Activated CD4-positive, alpha-beta T cell treated with anti-CD3 and anti-CD28 coated beads, Interleukin-2, amount 50 U/mL, for 1 hour (primary cell): ENCODE results near the gene EYA4.
"Not testable (repeated sequence)": the region's sequence is repeated elsewhere in the genome, so short reads cannot be mapped to it uniquely, and the experiment has no call there.

ENCODE experiments used
- DNase-seq: peaks from one replicate; pipeline ENCODE4 v3.0.0-alpha.2; 2020

The EYA4 gene

GRCh38 chr6:133359256-133359655, 118.1 kb downstream of the EYA4 start:
- DNase-seq: no peak

GRCh38 chr6:133359760-133360159, 118.6 kb downstream of the EYA4 start:
- no peak for DNase-seq

DNA sequence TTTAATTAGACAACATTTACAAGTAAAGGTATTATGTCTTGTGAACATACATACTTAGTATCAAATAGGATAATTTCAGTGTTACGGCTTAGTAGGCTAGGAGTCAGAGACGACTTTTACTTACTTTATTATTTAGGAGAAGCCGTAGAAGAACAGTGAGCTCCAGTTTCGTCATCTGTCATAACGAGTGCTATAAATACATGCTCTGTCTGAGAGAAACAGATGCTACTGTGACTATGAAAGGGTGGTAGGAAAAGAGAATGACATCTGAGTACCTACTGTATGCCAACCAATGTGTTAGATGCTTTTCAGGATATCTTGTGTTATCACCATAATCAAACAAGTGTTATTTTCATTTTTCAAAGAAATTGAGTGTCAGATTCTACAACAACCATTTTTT, 119.0 kb downstream of the EYA4 start:
- no peak for DNase-seq

DNA sequence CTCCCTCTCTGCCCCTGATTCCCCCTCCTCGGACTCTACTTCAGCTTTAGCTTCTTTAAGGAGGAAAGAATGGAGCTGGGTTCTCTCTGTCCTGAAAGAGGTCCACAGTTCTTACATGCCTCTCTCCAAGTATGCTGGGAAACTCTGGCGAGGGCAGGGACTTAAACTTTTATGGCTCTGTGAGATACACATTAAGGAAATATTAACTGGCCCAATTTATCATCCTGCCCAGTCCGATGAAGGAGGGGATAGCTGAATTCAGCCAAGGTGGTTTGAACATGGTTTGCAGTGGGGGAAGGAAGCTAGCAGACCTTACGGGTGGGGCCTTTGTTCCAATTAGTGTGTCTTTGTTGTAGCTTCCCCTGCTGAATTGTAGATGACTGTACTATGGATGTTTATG, 121.7 kb downstream of the EYA4 start:
- no peak for DNase-seq

GRCh38 chr6:133368664-133369063, 127.5 kb downstream of the EYA4 start:
- DNase-seq: no peak

DNA sequence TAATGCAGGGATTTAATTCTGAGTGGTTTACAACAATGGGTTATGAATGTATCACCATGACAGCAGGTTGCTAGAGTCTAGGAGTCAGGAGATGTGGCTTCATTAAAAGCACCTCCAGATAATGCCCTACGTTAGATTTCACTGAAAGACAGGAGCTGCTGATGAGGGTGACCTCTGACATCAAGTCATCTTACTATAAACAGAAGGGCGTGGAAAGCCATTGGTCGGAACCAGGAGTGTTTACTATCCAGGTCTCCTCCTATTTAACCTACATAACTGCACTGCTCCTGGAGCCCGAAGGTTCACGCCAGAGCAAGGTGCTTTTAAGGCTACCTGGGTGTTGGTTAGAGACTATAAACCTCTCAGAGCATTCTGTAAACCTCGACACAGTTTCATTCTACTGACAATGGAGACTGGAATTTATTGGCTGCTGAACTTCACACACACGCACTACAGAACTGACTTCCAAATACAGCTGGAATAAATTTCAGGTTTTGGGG, 128.7 kb downstream of the EYA4 start:
- no peak for DNase-seq

DNA sequence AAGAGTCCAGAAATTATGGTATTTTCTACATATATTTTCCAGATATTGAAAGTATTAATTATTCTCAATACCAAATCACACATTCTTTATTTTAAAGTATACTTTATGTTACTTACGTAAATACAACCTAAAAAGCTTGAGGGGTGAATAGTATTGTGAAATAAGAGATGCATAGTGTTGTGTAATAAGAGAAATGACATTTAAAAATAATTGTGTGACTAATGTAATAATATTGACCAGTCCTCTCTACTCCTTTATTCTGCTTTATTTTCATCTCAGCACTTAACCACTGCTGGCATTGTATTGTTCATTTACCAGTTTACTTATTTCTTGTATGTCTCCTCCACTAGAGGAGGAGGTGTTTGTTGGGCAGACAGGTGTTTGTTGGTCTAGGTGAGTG, 135.6 kb downstream of the EYA4 start:
- DNase-seq: no peak

DNA sequence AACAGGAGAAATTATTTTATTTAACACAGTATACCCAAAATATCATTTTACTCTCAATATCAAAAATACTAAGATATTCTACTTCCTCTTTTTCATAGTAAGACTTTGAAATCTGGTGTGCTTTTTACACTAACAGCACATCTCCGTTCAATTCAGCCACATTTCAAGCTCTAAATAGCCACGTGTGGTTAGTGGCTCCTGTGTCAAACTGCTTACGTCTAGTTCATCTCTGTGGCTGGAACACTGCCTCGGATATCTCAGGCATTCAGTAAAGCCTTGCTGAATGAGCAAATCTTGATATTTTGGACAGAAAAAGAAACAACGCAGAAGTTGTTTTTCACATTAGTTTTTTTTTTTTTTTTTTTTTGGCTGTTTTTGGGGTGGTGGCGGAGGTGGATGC, 136.1 kb downstream of the EYA4 start:
- no peak for DNase-seq

GRCh38 chr6:133380047-133380446, 138.9 kb downstream of the EYA4 start:
- no peak for DNase-seq

GRCh38 chr6:133380723-133381122, 139.6 kb downstream of the EYA4 start:
- DNase-seq: no peak

- DNase-seq: no peak
Measured at GRCh38 chr6:133388731-133389130, 147.6 kb downstream of the EYA4 start.

DNA sequence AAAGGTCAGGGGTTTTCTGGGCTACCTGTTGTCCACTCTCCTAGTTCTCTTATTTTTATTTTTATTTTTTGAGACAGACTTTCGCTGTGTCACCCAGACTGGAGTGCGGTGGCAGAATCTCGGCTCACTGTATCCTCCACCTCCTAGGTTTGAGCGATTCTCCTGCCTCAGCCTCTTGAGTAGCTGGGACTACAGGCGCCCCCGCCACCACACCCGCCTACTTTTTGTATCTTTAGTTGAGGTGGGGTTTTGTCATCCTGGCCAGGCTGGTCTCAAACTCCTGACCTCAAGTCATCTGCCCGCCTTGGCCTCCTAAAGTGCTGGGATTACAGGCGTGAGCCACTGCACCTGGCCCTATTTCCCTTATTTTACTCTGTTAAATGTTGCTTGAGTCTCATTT, 149.0 kb downstream of the EYA4 start:
- no peak for DNase-seq

- DNase-seq: no peak
Measured at GRCh38 chr6:133392015-133392414, 150.9 kb downstream of the EYA4 start.

DNA sequence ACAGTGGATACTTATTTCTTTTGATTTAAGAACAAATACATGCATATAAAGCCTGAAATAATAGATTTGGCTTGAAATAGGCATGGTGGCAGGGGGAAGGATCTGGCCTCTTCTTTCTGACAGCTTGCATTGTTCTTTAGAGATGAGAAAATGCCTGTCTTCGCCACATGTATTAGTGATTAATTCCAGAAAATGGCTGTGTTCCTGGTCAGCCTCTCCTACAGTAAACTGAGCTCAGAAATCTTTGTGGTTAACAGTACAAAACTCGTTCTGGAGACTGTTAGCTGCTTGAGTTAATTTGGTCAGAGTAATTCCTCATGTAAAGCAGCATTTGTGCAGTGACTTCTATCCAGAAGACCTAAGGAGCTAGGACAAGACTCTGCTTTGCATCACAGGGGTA, 151.5 kb downstream of the EYA4 start:
- no peak for DNase-seq

- no peak for DNase-seq
Measured at GRCh38 chr6:133393891-133394290, 152.7 kb downstream of the EYA4 start.

GRCh38 chr6:133394630-133395029, 153.5 kb downstream of the EYA4 start:
- DNase-seq: no peak

- DNase-seq: no peak
Measured at GRCh38 chr6:133396233-133396983, 155.3 kb downstream of the EYA4 start.

- DNase-seq: no peak
Measured at GRCh38 chr6:133396984-133397348, 155.8 kb downstream of the EYA4 start.

DNA sequence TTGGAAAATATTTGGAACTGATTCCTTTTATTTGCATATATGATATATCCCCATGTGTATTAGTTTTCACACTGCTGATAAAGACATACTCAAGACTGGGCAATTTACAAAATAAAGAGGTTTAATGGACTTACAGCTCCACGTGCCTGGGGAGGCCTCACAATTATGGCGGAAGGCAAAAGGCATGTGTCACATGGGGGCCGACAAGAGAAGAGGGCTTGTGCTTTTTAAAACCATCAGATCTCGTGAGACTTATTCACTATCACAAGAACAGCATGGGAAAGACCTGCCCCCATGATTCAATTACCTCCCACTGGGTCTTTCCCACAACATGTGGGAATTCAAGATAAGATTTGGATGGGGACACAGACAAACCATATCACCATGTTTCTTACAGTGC, 156.4 kb downstream of the EYA4 start:
- not testable (repeated sequence) for DNase-seq

DNA sequence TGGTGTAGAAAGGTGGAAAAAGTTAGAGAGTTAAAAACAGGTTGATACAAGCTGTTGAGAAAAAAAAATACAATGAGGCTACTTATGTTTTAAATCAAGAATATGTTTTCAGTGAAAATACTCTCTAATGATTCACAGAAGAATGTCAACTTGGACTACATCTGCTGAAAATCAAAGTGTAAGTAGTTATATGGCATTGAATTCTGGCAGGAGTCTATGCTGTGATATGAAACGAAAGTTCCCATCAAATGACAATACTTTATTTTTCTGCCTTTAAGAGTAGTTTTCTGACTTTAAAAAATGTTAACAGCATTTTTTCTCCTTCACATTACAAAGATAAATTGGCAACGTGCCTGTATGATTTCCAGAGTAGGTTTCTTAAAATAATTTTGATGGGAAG, 158.3 kb downstream of the EYA4 start:
- no peak for DNase-seq

DNA sequence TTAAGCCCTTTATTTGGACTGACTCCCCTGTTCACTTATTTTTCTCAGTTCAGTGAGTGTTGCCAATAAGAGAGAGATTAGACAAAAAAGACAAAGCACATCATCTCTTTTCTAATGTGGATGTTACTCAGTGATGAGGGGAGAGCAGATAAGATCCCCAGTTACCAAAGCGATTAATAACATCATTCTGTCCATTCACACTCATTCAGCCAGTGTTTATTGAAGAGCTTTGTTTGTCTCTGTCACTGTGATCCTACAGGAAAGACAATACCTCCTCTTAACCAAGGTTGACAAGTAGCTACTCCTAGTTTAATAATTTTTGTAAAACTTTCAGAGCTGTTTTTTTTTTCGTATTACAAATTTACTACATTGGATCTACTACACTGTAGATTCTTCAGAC, 163.0 kb downstream of the EYA4 start:
- no peak for DNase-seq

DNA sequence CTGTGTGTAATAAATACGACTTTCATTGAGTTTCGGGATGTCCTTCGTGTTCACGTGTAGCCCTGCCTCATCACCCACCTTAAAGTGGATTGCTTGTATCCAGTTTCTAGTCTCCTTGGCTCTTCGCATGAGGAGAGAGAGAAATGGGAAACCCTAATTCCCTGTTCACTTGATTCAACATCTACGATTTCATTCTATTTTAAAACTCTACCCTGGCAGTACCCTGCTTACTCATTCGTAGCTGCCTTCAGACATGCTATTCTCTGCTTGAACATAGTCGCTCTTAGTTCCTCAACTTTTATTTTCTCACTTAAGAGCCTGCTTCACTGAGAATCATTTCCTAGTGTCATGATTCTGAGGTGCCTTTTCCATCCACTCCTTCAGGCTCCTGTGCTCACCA, 163.6 kb downstream of the EYA4 start:
- DNase-seq: no peak

DNA sequence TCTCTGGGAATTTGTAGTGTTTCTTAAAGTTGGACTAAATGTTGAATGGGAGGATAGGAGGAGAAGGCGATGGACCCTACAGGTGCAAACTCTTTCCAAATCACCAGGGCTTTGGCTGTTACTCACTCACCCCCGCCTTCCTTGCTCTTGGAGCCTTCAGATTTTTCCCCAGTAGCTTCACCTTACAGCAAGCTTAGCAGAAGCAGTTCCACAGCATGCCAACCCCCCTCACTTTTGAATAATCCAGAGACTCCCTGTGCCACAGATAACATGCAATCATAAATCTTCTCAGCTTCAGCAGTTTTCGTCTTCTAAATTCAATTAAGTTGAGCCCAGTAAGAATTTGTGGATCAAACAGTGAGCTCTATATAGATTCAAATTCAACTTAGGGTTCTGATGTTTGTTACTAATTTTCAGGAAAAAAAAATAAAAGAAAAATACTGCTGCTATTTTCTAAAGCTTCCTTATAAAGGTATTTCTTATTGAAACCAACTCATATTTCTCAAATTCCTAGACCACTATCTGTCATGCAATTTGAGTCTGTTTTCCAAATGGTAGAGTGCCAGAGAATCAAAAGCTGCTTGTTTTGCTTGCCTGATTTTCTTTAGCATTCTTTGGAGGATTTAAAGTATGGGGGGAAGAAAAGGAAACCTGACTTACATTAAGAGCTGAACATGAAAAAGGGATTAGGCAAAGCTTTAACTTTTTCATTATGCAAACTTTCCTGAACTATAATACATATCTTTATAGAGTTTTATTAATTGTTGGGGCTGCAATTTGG, 166.4 kb downstream of the EYA4 start:
- DNase-seq: no peak

DNA sequence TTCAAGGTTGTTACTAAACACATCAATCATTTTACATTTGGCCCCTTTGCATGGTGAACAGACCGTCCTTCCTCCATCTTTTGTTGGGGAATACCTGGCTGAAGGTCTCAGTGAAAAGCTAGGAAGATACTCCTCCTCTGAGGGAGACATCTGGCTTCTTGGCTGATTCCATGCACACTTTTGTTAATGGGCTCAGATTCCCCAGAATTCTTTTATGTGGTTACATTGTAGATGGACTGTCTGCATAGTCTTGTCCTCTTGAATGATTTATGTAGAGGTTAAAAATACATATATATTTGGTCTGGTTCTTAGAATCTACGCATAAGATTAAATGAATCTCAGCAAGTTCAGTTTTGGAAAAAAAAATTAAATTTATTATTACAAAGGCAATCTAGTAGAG, 167.0 kb downstream of the EYA4 start:
- DNase-seq: no peak

GRCh38 chr6:133408543-133408942, 167.4 kb downstream of the EYA4 start:
- DNase-seq: no peak
